T-cell (primary cell): ENCODE measurements around the gene GAST. TPM values are rescaled to one million over a fixed set of nuclear protein-coding genes. Genes with fewer than 3 reads are reported as not detected.
"Not testable (repeated sequence)": the region's sequence is repeated elsewhere in the genome, so short reads cannot be mapped to it uniquely, and the experiment has no call there.

Source experiments
- ATAC-seq, 4 experiments: fragments of 200-7000 bp in 3 of 4; fragments of 150-1000 bp in 1 of 4; cut with Tn5 transposase; replicated peaks in 1 of 4; 1 replicate in 3 of 4; 2 replicates in 1 of 4; pipeline ENCODE4 v1.10.0; 2021; ENCODE audit warnings: moderate library complexity in 3 of 4, mild to moderate bottlenecking in 2 of 4, moderate number of reproducible peaks in 1 of 4
- CTCF ChIA-PET, 2 donors: fragments of 300-600 bp; sonication (Branson Sonifier 250); formaldehyde crosslinking; loops; one replicate each; lab custom pipeline; 2022; ENCODE audit warnings: antibody characterized with exemption in 2 of 2; lab: Charles Lee
- POLR2A ChIA-PET, 2 donors: fragments of 300-600 bp; sonication (Branson Sonifier 250); formaldehyde crosslinking; loops; one replicate each; lab custom pipeline; 2022; ENCODE audit warnings: antibody characterized with exemption in 2 of 2; lab: Charles Lee
- DNase-seq, 35 experiments: peaks; one replicate each; pipeline versions ENCODE4 v3.0.0 to v3.0.0-alpha.2; 2013 to 2023
- H3K27ac ChIP-seq: one replicate; pipeline ENCODE4 v1.5.1; 2013; ENCODE audit warnings: low read length
- H3K27me3 ChIP-seq, 2 experiments: replicated peaks in 1 of 2; 1 replicate in 1 of 2; 2 replicates in 1 of 2; pipeline versions ENCODE4 v1.6.1 to v1.7.0; 2013; ENCODE audit warnings: low read length in 1 of 2, mixed read lengths in 1 of 2; ENCODE audit not compliant: control insufficient read depth in 2 of 2, insufficient read depth in 2 of 2; ENCODE audit errors: extremely low read depth in 1 of 2
- H3K36me3 ChIP-seq, 2 donors: 1 replicate in 1 of 2; 2 replicates in 1 of 2; pipeline versions ENCODE4 v1.6.1 to v1.7.0; 2013; ENCODE audit warnings: low read length in 1 of 2; ENCODE audit not compliant: control insufficient read depth in 2 of 2, insufficient read depth in 1 of 2; ENCODE audit errors: extremely low read depth in 1 of 2
- H3K4me1 ChIP-seq, 2 experiments: 1 replicate in 1 of 2; 2 replicates in 1 of 2; pipeline versions ENCODE4 v1.6.1 to v1.7.0; 2013; ENCODE audit warnings: low read length in 2 of 2, mixed read lengths in 1 of 2; ENCODE audit not compliant: insufficient read depth in 2 of 2, control insufficient read depth in 1 of 2; ENCODE audit errors: extremely low read depth in 1 of 2
- H3K4me3 ChIP-seq, 2 donors: 1 replicate in 1 of 2; 2 replicates in 1 of 2; pipeline versions ENCODE4 v1.5.1 to v1.7.0; 2013; ENCODE audit warnings: mild to moderate bottlenecking in 2 of 2, low read length in 1 of 2, moderate library complexity in 1 of 2; ENCODE audit not compliant: control insufficient read depth in 1 of 2; ENCODE audit errors: extremely low read depth in 1 of 2
- H3K9me3 ChIP-seq: 2 replicates; pipeline ENCODE4 v1.7.0; 2013
- H3K27ac Mint-ChIP-seq, 2 donors: one replicate each; pipeline ENCODE4 v1.8.0; 2020 to 2021; ENCODE audit warnings: mild to moderate bottlenecking in 2 of 2, mixed read lengths in 2 of 2
- H3K27me3 Mint-ChIP-seq, 2 donors: one replicate each; pipeline ENCODE4 v1.8.0; 2021 to 2022; ENCODE audit warnings: mixed read lengths in 2 of 2
- H3K36me3 Mint-ChIP-seq: one replicate; pipeline ENCODE4 v1.8.0; 2021; ENCODE audit warnings: mixed read lengths
- H3K4me1 Mint-ChIP-seq, 3 donors: one replicate each; pipeline ENCODE4 v1.8.0; 2020 to 2022; ENCODE audit warnings: mixed read lengths in 3 of 3, mild to moderate bottlenecking in 1 of 3
- H3K4me3 Mint-ChIP-seq, 3 donors: one replicate each; pipeline ENCODE4 v1.8.0; 2020 to 2022; ENCODE audit warnings: mild to moderate bottlenecking in 3 of 3, mixed read lengths in 3 of 3, moderate library complexity in 3 of 3
- H3K9me3 Mint-ChIP-seq, 3 donors: one replicate each; pipeline ENCODE4 v1.8.0; 2020 to 2022; ENCODE audit warnings: mixed read lengths in 3 of 3
- WGBS: methylation state at CpG from one replicate; pipeline ENCODE4 v1.1.5; 2013; ENCODE audit warnings: missing lambda C conversion rate; ENCODE audit not compliant: insufficient coverage; 5-methylcytosine and 5-hydroxymethylcytosine counted together
- total RNA-seq, 35 experiments: library from RNA in 6 of 35; stranded (reverse) in 6 of 35; fragments of 120-200 nt in 1 of 35; gene quantifications; one replicate each; pipeline versions ENCODE4 v1.2.1 to v1.2.4 and lab custom pipeline; 2013 to 2026

GAST gene
- total RNA-seq, 5 donors from 2014 or later (not counting 1 experiment from before 2014, with no cell fraction given) = not detected

- Histone ChIP-seq H3K27ac (peak overlapping the region; percentile 98), H3K4me3 (peak overlapping the region; percentile 75 to 85), H3K4me1 (peaks cover 7 to 36% of the 10 kb centered on the region in 2 experiments), H3K27me3 (no peaks in the 10 kb centered on the region), H3K36me3 (no peaks in the 10 kb centered on the region), H3K9me3 (no peaks in the 10 kb centered on the region)
- POLR2A ChIA-PET = interaction anchor here (0.6 to 3.7 kb wide), 6 partner anchors 12 to 384 kb away, joined by 4 to 29 read pairs (median 7); partner anchors contain the start of gene EIF1 (in 2 of the 2)
- peak overlapping the region; percentile 79 to 99 (median 87) for H3K4me3 Mint-ChIP-seq
- peak overlapping the region; percentile 96 to 98 for H3K27ac Mint-ChIP-seq
- ATAC-seq (peak; percentile 38 to 78 (median 46)), DNase-seq (peak in 32 of 35 experiments; percentile 46 to 92 (median 66))
- H3K9me3 Mint-ChIP-seq = no peaks in the 10 kb centered on the region
- no peaks in the 10 kb centered on the region for H3K36me3 Mint-ChIP-seq
- CTCF ChIA-PET = interaction anchor here in 1 of 2 donors (0.7 to 5.3 kb wide), 19 partner anchors 13 to 863 kb away, joined by 3 to 50 read pairs (median 4); partner anchors contain the start of gene EIF1
- H3K4me1 Mint-ChIP-seq = peaks cover 21 to 28% (median 27%) of the 10 kb centered on the region in 3 donors
- no peaks in the 10 kb centered on the region for H3K27me3 Mint-ChIP-seq
- 2% methylated on average over 8 of the region's 11 CpGs for WGBS
These were observed 45.9 kb upstream of the GAST start for GRCh38 chr17:41666237-41666641.

GRCh38 chr17:41666708-41667279 lies 45.3 kb upstream of the GAST start:
- Mint-ChIP-seq H3K36me3 (no peaks in the 10 kb centered on the region), H3K27ac (peak overlapping the region; percentile 96 to 98), H3K27me3 (no peaks in the 10 kb centered on the region), H3K4me1 (peaks cover 21 to 28% (median 27%) of the 10 kb centered on the region in 3 donors), H3K9me3 (no peaks in the 10 kb centered on the region), H3K4me3 (peak overlapping the region; percentile 79 to 99 (median 87))
- ChIA-PET POLR2A (interaction anchor here (0.6 to 3.7 kb wide), 5 partner anchors 11 to 384 kb away, joined by 4 to 29 read pairs (median 7); partner anchors contain the start of gene EIF1 (in 2 of the 2)), CTCF (interaction anchor here (1.0 to 5.3 kb wide), 16 partner anchors 12 to 848 kb away, joined by 3 to 50 read pairs (median 4); partner anchors contain the start of gene EIF1 (in 1 of the 2))
- DNase-seq (peak; percentile 62 to 94 (median 82)), ATAC-seq (peak; percentile 54 to 70 (median 66))
- Histone ChIP-seq H3K4me3 (peak overlapping the region; percentile 75 to 85), H3K4me1 (peaks cover 7 to 36% of the 10 kb centered on the region in 2 experiments), H3K27ac (peak overlapping the region; percentile 98), H3K9me3 (no peaks in the 10 kb centered on the region), H3K27me3 (no peaks in the 10 kb centered on the region), H3K36me3 (no peaks in the 10 kb centered on the region)
- 0% methylated on average over 16 of the region's 23 CpGs for WGBS

GRCh38 chr17:41667280-41668041 lies 44.7 kb upstream of the GAST start:
- WGBS = 58% methylated on average over 22 of the region's 23 CpGs
- Histone ChIP-seq H3K4me3 (peak overlapping the region in 1 of 2 donors; percentile 75), H3K4me1 (peaks cover 7 to 35% of the 10 kb centered on the region in 2 experiments), H3K9me3 (no peaks in the 10 kb centered on the region), H3K36me3 (no peaks in the 10 kb centered on the region), H3K27ac (peak overlapping the region; percentile 98), H3K27me3 (no peaks in the 10 kb centered on the region)
- Mint-ChIP-seq H3K27me3 (no peaks in the 10 kb centered on the region), H3K9me3 (no peaks in the 10 kb centered on the region), H3K36me3 (no peaks in the 10 kb centered on the region), H3K4me1 (peaks cover 21 to 29% (median 28%) of the 10 kb centered on the region in 3 donors), H3K27ac (peak overlapping the region; percentile 87 to 89), H3K4me3 (peak overlapping the region in 2 of 3 donors; percentile 87 to 99)
- CTCF ChIA-PET = interaction anchor here (0.7 to 4.8 kb wide), 7 partner anchors 11 to 814 kb away, joined by 3 to 50 read pairs (median 4); partner anchors contain the start of gene EIF1 (in 1 of the 2)
- POLR2A ChIA-PET = interaction anchor here (0.7 to 3.7 kb wide), 3 partner anchors 11 to 24 kb away, joined by 7 to 29 read pairs (median 16); partner anchors contain the start of gene EIF1 (in 1 of the 2)
- DNase-seq (no peak), ATAC-seq (no peak)

GRCh38 chr17:41672153-41672552 lies 40.0 kb upstream of the GAST start:
- Mint-ChIP-seq H3K27me3 (no peaks in the 10 kb centered on the region), H3K36me3 (no peaks in the 10 kb centered on the region), H3K9me3 (no peaks in the 10 kb centered on the region), H3K4me1 (peaks cover 9 to 28% (median 15%) of the 10 kb centered on the region in 3 donors), H3K27ac (no peak overlapping the region), H3K4me3 (no peak overlapping the region)
- no peaks in the 10 kb centered on the region for H3K9me3 ChIP-seq
- H3K4me3 ChIP-seq = no peak overlapping the region
- no peak overlapping the region for H3K27ac ChIP-seq
- WGBS = no CpG with 5 or more reads among the region's 7 CpGs
- no peaks in the 10 kb centered on the region for H3K36me3 ChIP-seq
- no peak for DNase-seq
- peaks cover 2 to 13% of the 10 kb centered on the region in 2 experiments for H3K4me1 ChIP-seq
- CTCF ChIA-PET = interaction anchor here in 1 of 2 donors (0.7 to 0.8 kb wide), 2 partner anchors 16 to 760 kb away, joined by 3 to 4 read pairs; no protein-coding TSS in a partner anchor
- ATAC-seq = no peak
- POLR2A ChIA-PET = interaction anchor here in 1 of 2 donors (0.6 kb wide), 2 partner anchors 16 to 855 kb away, joined by 3 to 7 read pairs; partner anchors contain the start of gene EIF1
- no peaks in the 10 kb centered on the region for H3K27me3 ChIP-seq

GRCh38 chr17:41675157-41676057 lies 36.7 kb upstream of the GAST start:
- peaks cover 30 to 45% (median 34%) of the 10 kb centered on the region in 3 donors for H3K4me1 Mint-ChIP-seq
- H3K9me3 Mint-ChIP-seq, H3K27ac Mint-ChIP-seq, DNase-seq, H3K36me3 ChIP-seq, H3K36me3 Mint-ChIP-seq, H3K27me3 Mint-ChIP-seq, ATAC-seq, H3K27me3 ChIP-seq, H3K27ac ChIP-seq, H3K4me3 Mint-ChIP-seq, H3K4me3 ChIP-seq, H3K9me3 ChIP-seq: not testable (repeated sequence)
- peaks cover 16 to 35% of the 10 kb centered on the region in 2 experiments for H3K4me1 ChIP-seq
- no CpG with 5 or more reads among the region's 7 CpGs for WGBS
- ChIA-PET CTCF (interaction anchor here in 1 of 2 donors (0.7 kb wide), 1 partner anchor 1401 kb away, joined by 8 read pairs; no protein-coding TSS in a partner anchor), POLR2A (interaction anchor here in 1 of 2 donors (0.6 kb wide), 1 partner anchor 883 kb away, joined by 6 read pairs; no protein-coding TSS in a partner anchor)
